Heart left ventricle (tissue), 13 donors: ENCODE data around the gene KCNN3.

Experiments used
- CTCF ChIP-seq, 12 donors: fragments of 200-600 bp; sonication (generic) in 4 of 12; IDR thresholded peaks; one replicate each; pipeline versions ENCODE4 v1.5.0 to v1.8.0; 2018 to 2022; ENCODE audit warnings: antibody characterized with exemption in 12 of 12, mild to moderate bottlenecking in 5 of 12
- POLR2A ChIP-seq, 2 donors: fragments of 450-650 bp; IDR thresholded peaks; one replicate each; pipeline ENCODE4 v1.6.1; 2017; ENCODE audit warnings: antibody characterized with exemption in 2 of 2, mild to moderate bottlenecking in 2 of 2, moderate library complexity in 2 of 2
- donor health status: ischemic (EF 13 %, LVEDD 7.1; RV severe dilation, severe dysfunction).
- donor health status: DM: no; HTN: yes; CAD: no.
- donor health status: DM: no; HTN: no; CAD: no.
- donor health status: ischemic (EF 25% LVEDD 6.9; RV normal size, moderate dysfunction).
- donor health status: ischemic (EF 25% LVEDD 5.7; RV mildly dilated, moderate dysfunction).
- donor health status: ischemic (EF 35%, LVEDD 5.7; RV mildly dilated, moderate dysfunction).
- donor health status: nonischemic (EF 11% LVEDD 7.7; RV severe dilation, severe dysfunction).
- donor health status: DM: yes; HTN: yes; CAD: no.
- donor health status: PGD.
- donor health status: ischemic (EF 29% LVEDD 5.4; RV normal size, mild dysfunction).
- donor health status: nonischemic (EF 23%, LVEDD 6.1; RV moderate dilation, normal function).

- TF ChIP-seq POLR2A (IDR thresholded peaks at IDR 0.05) (no peak), CTCF (IDR thresholded peaks at IDR 0.05) (no peak)
These were observed 4.4 kb upstream of the KCNN3 start for GRCh38 chr1:154874465-154874864.
